ENCODE data around the gene CA11.

DNA sequence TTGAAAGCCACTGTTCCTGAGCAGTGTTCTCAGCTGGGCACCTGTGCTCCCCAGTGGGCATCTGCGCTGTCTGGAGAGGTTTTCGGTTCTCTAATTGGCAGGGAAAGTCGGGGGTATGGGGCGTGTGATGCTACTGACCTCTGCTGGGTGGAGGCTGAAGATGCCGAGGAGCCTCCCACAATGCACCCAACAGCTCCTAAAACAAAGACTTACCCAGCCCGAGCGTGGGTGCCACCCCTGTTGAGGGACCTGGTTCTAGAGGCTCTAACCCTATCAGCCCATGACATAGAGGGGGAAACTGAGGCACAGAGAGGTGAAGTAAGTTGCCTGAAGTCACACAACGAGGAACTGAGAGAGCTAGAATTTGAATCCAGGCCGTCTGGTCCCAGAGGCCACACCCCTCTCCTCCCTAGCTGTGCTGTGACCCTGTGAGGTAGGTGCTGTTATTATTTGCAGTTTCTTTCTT lies 37.2 kb downstream of the CA11 start:
- TF ChIP-seq YY1 (IDR thresholded peaks at IDR 0.05; ENCODE audit: low read depth) (no peak), RAD21 (IDR thresholded peaks at IDR 0.05; ENCODE audit: low read depth) (peak; percentile 16; the same call in 1 of the 2 replicates)
- TF ChIP-seq, protein P1, sequence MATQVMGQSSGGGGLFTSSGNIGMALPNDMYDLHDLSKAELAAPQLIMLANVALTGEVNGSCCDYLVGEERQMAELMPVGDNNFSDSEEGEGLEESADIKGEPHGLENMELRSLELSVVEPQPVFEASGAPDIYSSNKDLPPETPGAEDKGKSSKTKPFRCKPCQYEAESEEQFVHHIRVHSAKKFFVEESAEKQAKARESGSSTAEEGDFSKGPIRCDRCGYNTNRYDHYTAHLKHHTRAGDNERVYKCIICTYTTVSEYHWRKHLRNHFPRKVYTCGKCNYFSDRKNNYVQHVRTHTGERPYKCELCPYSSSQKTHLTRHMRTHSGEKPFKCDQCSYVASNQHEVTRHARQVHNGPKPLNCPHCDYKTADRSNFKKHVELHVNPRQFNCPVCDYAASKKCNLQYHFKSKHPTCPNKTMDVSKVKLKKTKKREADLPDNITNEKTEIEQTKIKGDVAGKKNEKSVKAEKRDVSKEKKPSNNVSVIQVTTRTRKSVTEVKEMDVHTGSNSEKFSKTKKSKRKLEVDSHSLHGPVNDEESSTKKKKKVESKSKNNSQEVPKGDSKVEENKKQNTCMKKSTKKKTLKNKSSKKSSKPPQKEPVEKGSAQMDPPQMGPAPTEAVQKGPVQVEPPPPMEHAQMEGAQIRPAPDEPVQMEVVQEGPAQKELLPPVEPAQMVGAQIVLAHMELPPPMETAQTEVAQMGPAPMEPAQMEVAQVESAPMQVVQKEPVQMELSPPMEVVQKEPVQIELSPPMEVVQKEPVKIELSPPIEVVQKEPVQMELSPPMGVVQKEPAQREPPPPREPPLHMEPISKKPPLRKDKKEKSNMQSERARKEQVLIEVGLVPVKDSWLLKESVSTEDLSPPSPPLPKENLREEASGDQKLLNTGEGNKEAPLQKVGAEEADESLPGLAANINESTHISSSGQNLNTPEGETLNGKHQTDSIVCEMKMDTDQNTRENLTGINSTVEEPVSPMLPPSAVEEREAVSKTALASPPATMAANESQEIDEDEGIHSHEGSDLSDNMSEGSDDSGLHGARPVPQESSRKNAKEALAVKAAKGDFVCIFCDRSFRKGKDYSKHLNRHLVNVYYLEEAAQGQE (IDR thresholded peaks at IDR 0.05; ENCODE audit: low read depth), result no peak
